IMR-90 (cell line): ENCODE data around the gene OAF. TPM values are rescaled to one million over a fixed set of nuclear protein-coding genes. Genes with fewer than 3 reads are reported as not detected.

Source experiments
- ATAC-seq: fragments of 200-7000 bp; cut with Tn5 transposase; 2 replicates; pipeline ENCODE4 v1.9.1; 2020; ENCODE audit warnings: low read depth, mild to moderate bottlenecking, moderate library complexity
- BruUV-seq: library from RNA; stranded (reverse); fragments of 400-500 nt; replicated peaks from 2 replicates; lab custom pipeline; 2021; lab: Mats Ljungman, UMichigan
- CTCF ChIA-PET: fragments of 300-600 bp; formaldehyde crosslinking; extraction: SDS; loops from one replicate; lab custom pipeline; 2021; ENCODE audit warnings: antibody characterized with exemption; lab: Yijun Ruan, JAX
- POLR2A ChIA-PET: fragments of 300-600 bp; sonication (Branson Sonifier 250); formaldehyde crosslinking; loops from one replicate; lab custom pipeline; 2022; ENCODE audit warnings: antibody characterized with exemption; ENCODE audit not compliant: unreplicated experiment; lab: Charles Lee
- DNase-seq: peaks from one replicate; pipeline ENCODE4 v3.0.0; 2013
- H2AFZ ChIP-seq: replicated peaks from 2 replicates; pipeline ENCODE3; 2013; ENCODE audit warnings: low read length, mild to moderate bottlenecking; ENCODE audit not compliant: poor library complexity
- H2AK5ac ChIP-seq: 2 replicates; pipeline ENCODE4 v1.6.1; 2013; ENCODE audit warnings: low read depth, low read length, inconsistent platforms
- H2AK9ac ChIP-seq: replicated peaks from 2 replicates; pipeline ENCODE3; 2013; ENCODE audit warnings: mild to moderate bottlenecking, low read depth, low read length, moderate library complexity; ENCODE audit not compliant: poor library complexity
- H2BK120ac ChIP-seq: 2 replicates; pipeline ENCODE4 v1.6.1; 2013; ENCODE audit warnings: low read depth, low read length, inconsistent platforms
- H2BK15ac ChIP-seq: 3 replicates; pipeline ENCODE4 v1.6.1; 2013; ENCODE audit warnings: low read depth, low read length, inconsistent platforms
- H2BK20ac ChIP-seq: 2 replicates; pipeline ENCODE4 v1.6.1; 2013; ENCODE audit warnings: low read depth, mild to moderate bottlenecking, inconsistent platforms, low read length, moderate library complexity
- H2BK5ac ChIP-seq: 2 replicates; pipeline ENCODE4 v1.6.1; 2013; ENCODE audit warnings: mild to moderate bottlenecking, low read depth, low read length, inconsistent platforms; ENCODE audit not compliant: poor library complexity, severe bottlenecking
- H3K14ac ChIP-seq: replicated peaks from 2 replicates; pipeline ENCODE4 v1.6.1; 2013; ENCODE audit warnings: low read depth, low read length, inconsistent platforms
- H3K18ac ChIP-seq: 2 replicates; pipeline ENCODE4 v1.6.1; 2013; ENCODE audit warnings: low read depth, low read length, control low read depth
- H3K23ac ChIP-seq: 2 replicates; pipeline ENCODE4 v1.6.1; 2013; ENCODE audit warnings: low read depth, low read length, inconsistent platforms
- H3K27ac ChIP-seq: 2 replicates; pipeline ENCODE4 v1.5.1; 2013; ENCODE audit warnings: mild to moderate bottlenecking, control low read depth, low read length; ENCODE audit not compliant: insufficient read depth
- H3K27me3 ChIP-seq: 2 replicates; pipeline ENCODE4 v1.6.1; 2013; ENCODE audit warnings: low read length; ENCODE audit not compliant: control insufficient read depth, insufficient read depth
- H3K36me3 ChIP-seq: 2 replicates; pipeline ENCODE4 v1.6.1; 2013; ENCODE audit warnings: low read length, mixed read lengths; ENCODE audit not compliant: control insufficient read depth, insufficient read depth
- H3K4ac ChIP-seq: 2 replicates; pipeline ENCODE4 v1.6.1; 2013; ENCODE audit warnings: low read depth, low read length, inconsistent platforms
- H3K4me1 ChIP-seq: 2 replicates; pipeline ENCODE4 v1.6.1; 2013; ENCODE audit warnings: low read length, mixed read lengths; ENCODE audit not compliant: control insufficient read depth, insufficient read depth
- H3K4me2 ChIP-seq: 2 replicates; pipeline ENCODE4 v1.6.1; 2013; ENCODE audit warnings: low read depth, mild to moderate bottlenecking, control low read depth, low read length, moderate library complexity
- H3K4me3 ChIP-seq: 2 replicates; pipeline ENCODE4 v1.5.1; 2013; ENCODE audit warnings: low read depth, mild to moderate bottlenecking, control low read depth, low read length, moderate library complexity; ENCODE audit not compliant: insufficient read depth
- H3K56ac ChIP-seq: 2 replicates; pipeline ENCODE4 v1.6.1; 2013; ENCODE audit warnings: low read length, inconsistent platforms; ENCODE audit not compliant: insufficient read depth; ENCODE audit errors: extremely low read depth
- H3K79me1 ChIP-seq, 2 experiments: 2 replicates each; pipeline ENCODE4 v1.6.1; 2013; ENCODE audit warnings: low read length in 2 of 2, inconsistent platforms in 1 of 2, low read depth in 1 of 2
- H3K9ac ChIP-seq: 2 replicates; pipeline ENCODE4 v1.6.1; 2013; ENCODE audit warnings: low read depth, low read length, control low read depth
- H3K9me1 ChIP-seq: 2 replicates; pipeline ENCODE4 v1.6.1; 2013; ENCODE audit warnings: low read length, inconsistent platforms; ENCODE audit not compliant: insufficient read depth
- H3K9me3 ChIP-seq: 2 replicates; pipeline ENCODE4 v1.6.1; 2013; ENCODE audit warnings: low read length; ENCODE audit not compliant: control insufficient read depth, insufficient read depth
- H4K20me1 ChIP-seq: 2 replicates; pipeline ENCODE4 v1.6.1; 2013; ENCODE audit warnings: low read length, inconsistent platforms; ENCODE audit not compliant: insufficient read depth
- H4K5ac ChIP-seq: 2 replicates; pipeline ENCODE4 v1.6.1; 2013; ENCODE audit warnings: mild to moderate bottlenecking, low read depth, low read length, control low read depth
- H4K8ac ChIP-seq, 2 experiments: 2 replicates each; pipeline ENCODE4 v1.6.1; 2013; ENCODE audit warnings: low read depth in 2 of 2, low read length in 2 of 2, control low read depth in 1 of 2, inconsistent platforms in 1 of 2
- H4K91ac ChIP-seq: 2 replicates; pipeline ENCODE4 v1.6.1; 2013; ENCODE audit warnings: low read depth, low read length, inconsistent platforms; ENCODE audit not compliant: insufficient read depth
- BHLHE40 ChIP-seq: fragments of 150-350 bp; IDR thresholded peaks from 2 replicates; pipeline ENCODE4 v1.6.1; 2016; ENCODE audit warnings: mild to moderate bottlenecking, low read depth, low read length
- CEBPB ChIP-seq: IDR thresholded peaks from 2 replicates; pipeline ENCODE4 v1.6.1; 2012; ENCODE audit warnings: low read depth, low read length, improper control_type of control experiment
- ELK1 ChIP-seq: fragments of 150-350 bp; IDR thresholded peaks from 2 replicates; pipeline ENCODE4 v1.6.1; 2016; ENCODE audit warnings: low read depth, mild to moderate bottlenecking, low read length, moderate library complexity, borderline replicate concordance
- FOS ChIP-seq: fragments of 150-350 bp; IDR thresholded peaks from 2 replicates; pipeline ENCODE4 v1.6.1; 2016; ENCODE audit warnings: low read depth, low read length
- MAFK ChIP-seq: IDR thresholded peaks from 2 replicates; pipeline ENCODE4 v1.6.1; 2012; ENCODE audit warnings: low read depth, low read length, improper control_type of control experiment
- MAZ ChIP-seq: IDR thresholded peaks from 2 replicates; pipeline ENCODE4 v1.6.1; 2012; ENCODE audit warnings: low read depth, mild to moderate bottlenecking, low read length, improper control_type of control experiment, moderate library complexity, borderline replicate concordance
- POLR2A ChIP-seq: IDR thresholded peaks from 2 replicates; pipeline ENCODE4 v1.6.1; 2012; ENCODE audit warnings: mild to moderate bottlenecking, low read depth, low read length
- RAD21 ChIP-seq: IDR thresholded peaks from 2 replicates; pipeline ENCODE4 v1.6.1; 2012; ENCODE audit warnings: low read length, improper control_type of control experiment
- SMC3 ChIP-seq: fragments of 150-350 bp; IDR thresholded peaks from 2 replicates; pipeline ENCODE4 v1.6.1; 2016; ENCODE audit warnings: low read depth, mild to moderate bottlenecking, antibody characterized with exemption, low read length, moderate library complexity
- WGBS, 2 experiments: methylation state at CpG; one replicate each; pipeline versions ENCODE4 v1.1.5 to v1.1.7; 2013; ENCODE audit warnings: missing lambda C conversion rate in 2 of 2; ENCODE audit not compliant: insufficient read length in 1 of 2; ENCODE audit errors: extremely low coverage in 2 of 2; 5-methylcytosine and 5-hydroxymethylcytosine counted together
- dilution Hi-C: fragments of 300-500 bp; cut with HindIII; formaldehyde crosslinking; loops from one replicate; pipeline ENCODE4 v1.14.3; 2018; ENCODE audit warnings: low sequenced_read_pairs; ENCODE audit not compliant: unreplicated experiment
- in situ Hi-C: fragments of 300-500 bp; cut with MboI; formaldehyde crosslinking; loops from 3 replicates; pipeline ENCODE4 v1.14.3; 2019; ENCODE audit warnings: low sequenced_read_pairs, inconsistent platforms, mixed read lengths
- intact Hi-C: fragments of 100-400 bp; cut with micrococcal nuclease; formaldehyde crosslinking; loops from 2 replicates; pipeline ENCODE4 v1.10.0; 2022
- polyA plus RNA-seq, 3 experiments: library from polyadenylated mRNA; depleted of rRNA; stranded (reverse); fragments of >200 nt; gene quantifications; 2 replicates each; pipeline ENCODE4 v1.2.3, GENCODE V29; 2012; ENCODE audit warnings: low replicate concordance in 1 of 3
- total RNA-seq: library from RNA; depleted of rRNA; stranded (reverse); fragments of >200 nt; gene quantifications from 2 replicates; pipeline ENCODE4 v1.2.3, GENCODE V29; 2012
- TF ChIP-seq, protein P1 (sequence below): fragments of 150-350 bp; IDR thresholded peaks from 2 replicates; pipeline ENCODE4 v1.6.1; 2017; ENCODE audit warnings: mild to moderate bottlenecking, antibody characterized with exemption, low read length, low read depth

Gene OAF
- total and polyA plus RNA-seq, 2 of the 4 experiments (the other 2 are of a cell fraction), result 9.9 to 42.0 TPM

GRCh38 chr11:120256779-120257178, 45.9 kb downstream of the OAF start:
- ChIA-PET CTCF (interaction anchor here (1.3 kb wide), 1 partner anchor 10 kb away, joined by 3 read pairs; no protein-coding TSS in a partner anchor), POLR2A (no interaction called here)
- no peak overlapping the region for H3K56ac ChIP-seq
- H2BK5ac ChIP-seq, result no peak overlapping the region
- BruUV-seq, result no TSS peak
- H4K5ac ChIP-seq, result no peak overlapping the region
- WGBS, 2 experiments, result no CpG with 5 or more reads among the region's 2 CpGs
- in situ Hi-C loops, result no loop called here
- H2AFZ ChIP-seq, result no peak overlapping the region
- no peak overlapping the region for H2BK15ac ChIP-seq
- no peak overlapping the region for H3K4me3 ChIP-seq
- H3K18ac ChIP-seq, result no peak overlapping the region
- no peak for DNase-seq
- no peak overlapping the region for H4K8ac ChIP-seq
- no peak overlapping the region for H2AK9ac ChIP-seq
- no peak overlapping the region for H3K9ac ChIP-seq
- H3K36me3 ChIP-seq, result no peaks in the 10 kb centered on the region
- H3K9me1 ChIP-seq, result no peaks in the 10 kb centered on the region
- no peak overlapping the region for H3K4ac ChIP-seq
- H3K27me3 ChIP-seq, result peaks cover 72% of the 10 kb centered on the region
- TF ChIP-seq BHLHE40, result no peak
- TF ChIP-seq, protein P1, sequence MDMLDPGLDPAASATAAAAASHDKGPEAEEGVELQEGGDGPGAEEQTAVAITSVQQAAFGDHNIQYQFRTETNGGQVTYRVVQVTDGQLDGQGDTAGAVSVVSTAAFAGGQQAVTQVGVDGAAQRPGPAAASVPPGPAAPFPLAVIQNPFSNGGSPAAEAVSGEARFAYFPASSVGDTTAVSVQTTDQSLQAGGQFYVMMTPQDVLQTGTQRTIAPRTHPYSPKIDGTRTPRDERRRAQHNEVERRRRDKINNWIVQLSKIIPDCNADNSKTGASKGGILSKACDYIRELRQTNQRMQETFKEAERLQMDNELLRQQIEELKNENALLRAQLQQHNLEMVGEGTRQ, result no peak
- no peak for TF ChIP-seq ELK1
- no peak for TF ChIP-seq POLR2A
- TF ChIP-seq RAD21, result no peak
- no peak for TF ChIP-seq SMC3
- no peak for TF ChIP-seq CEBPB
- TF ChIP-seq FOS, result no peak
- TF ChIP-seq MAFK, result no peak
- no peak for TF ChIP-seq MAZ
- no peaks in the 10 kb centered on the region for H3K4me1 ChIP-seq
- no peak overlapping the region for H3K14ac ChIP-seq
- H4K91ac ChIP-seq, result no peak overlapping the region
- no peaks in the 10 kb centered on the region for H3K9me3 ChIP-seq
- no peak overlapping the region for H3K27ac ChIP-seq
- intact Hi-C loops, result no loop called here
- no peak overlapping the region for H3K4me2 ChIP-seq
- dilution Hi-C loops, result no loop called here
- no peak overlapping the region for H2AK5ac ChIP-seq
- no peak overlapping the region for H3K23ac ChIP-seq
- H2BK120ac ChIP-seq, result no peak overlapping the region
- no peaks in the 10 kb centered on the region for H4K20me1 ChIP-seq
- H2BK20ac ChIP-seq, result no peak overlapping the region
- no peaks in the 10 kb centered on the region for H3K79me1 ChIP-seq
- ATAC-seq, result no peak
